AG08396 (cell line): ENCODE measurements around the gene SCN3A.

Experiments used
- DNase-seq: peaks from one replicate; pipeline ENCODE4 v3.0.0; 2012; ENCODE audit warnings: low spot score, mixed read lengths

The SCN3A gene

DNA sequence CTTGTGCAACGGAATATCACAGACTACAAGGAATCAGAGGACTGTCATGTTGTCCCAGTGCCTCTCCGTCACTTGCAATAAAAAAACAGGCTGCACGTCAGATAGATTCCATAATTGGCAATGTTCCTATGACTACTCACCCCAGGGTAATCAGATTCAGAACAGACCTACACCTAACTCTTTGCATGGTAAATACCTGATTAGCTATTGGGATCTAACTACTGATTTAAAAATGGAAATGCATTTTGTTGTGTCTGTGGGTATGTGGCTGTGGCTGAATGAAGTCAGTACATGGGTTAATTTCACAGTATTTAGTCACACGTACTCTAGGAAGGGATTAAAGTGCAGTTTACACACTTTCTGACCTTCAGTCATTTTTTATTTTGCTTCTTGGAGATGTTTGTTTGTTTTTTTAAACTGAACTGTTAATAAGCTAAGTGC lies 91.7 kb downstream of the SCN3A start:
- no peak for DNase-seq

DNA sequence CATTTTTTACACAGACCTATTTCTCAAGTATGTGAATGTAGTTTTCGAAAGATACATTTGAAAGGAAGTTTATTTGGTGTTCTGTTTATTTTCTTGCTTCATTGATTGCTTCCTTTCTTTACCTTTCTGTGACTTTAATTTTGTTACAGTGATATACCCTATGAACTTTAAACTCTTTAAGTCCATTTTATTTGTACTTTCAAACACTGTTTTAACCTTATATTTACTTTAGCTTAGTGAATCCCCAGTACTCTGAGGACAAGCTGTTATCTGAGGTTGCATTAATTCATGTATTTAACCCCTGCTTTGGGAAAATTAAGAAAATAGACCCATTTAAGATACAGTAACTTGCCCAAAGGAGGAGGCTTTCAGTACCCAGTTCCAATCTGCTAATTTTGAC lies 93.5 kb downstream of the SCN3A start:
- no peak for DNase-seq

DNA sequence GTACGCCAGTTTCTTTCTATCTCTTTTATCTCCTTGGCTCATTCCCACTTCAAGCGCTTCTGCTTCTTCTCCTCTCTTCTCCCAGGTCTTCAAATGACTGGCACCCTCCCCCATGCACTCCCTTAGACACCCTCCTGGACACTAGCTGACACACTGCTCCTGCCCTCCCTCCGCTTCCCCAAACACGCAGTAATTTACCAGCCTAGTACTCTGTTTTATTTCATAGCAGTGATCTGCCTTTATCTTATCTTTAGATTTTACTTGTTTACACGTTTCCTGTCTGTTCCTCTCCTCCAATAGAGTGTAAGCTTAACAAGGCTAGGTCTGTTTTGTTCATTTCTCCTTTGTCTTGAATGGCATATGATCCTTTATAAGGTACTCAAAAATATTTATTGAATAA lies 93.9 kb downstream of the SCN3A start:
- no peak for DNase-seq

DNA sequence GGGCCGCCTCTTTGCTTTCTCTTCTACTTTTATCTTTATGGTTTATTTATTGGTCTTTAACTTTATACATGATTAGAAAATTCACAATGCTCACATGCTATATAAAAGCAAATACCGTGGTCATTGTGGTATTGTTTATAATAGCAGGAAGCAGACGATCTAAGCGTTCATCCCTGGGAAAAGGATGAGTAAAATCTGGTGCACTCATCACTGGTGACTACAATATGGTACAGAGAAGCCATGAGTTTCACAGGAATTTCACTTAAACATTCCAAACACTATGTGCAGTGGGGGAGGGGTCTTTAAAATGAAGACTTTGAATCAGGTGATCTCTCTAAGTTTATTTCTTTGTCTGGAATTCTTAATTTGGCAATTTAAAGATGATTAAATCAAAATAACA lies 97.9 kb downstream of the SCN3A start:
- no peak for DNase-seq

DNA sequence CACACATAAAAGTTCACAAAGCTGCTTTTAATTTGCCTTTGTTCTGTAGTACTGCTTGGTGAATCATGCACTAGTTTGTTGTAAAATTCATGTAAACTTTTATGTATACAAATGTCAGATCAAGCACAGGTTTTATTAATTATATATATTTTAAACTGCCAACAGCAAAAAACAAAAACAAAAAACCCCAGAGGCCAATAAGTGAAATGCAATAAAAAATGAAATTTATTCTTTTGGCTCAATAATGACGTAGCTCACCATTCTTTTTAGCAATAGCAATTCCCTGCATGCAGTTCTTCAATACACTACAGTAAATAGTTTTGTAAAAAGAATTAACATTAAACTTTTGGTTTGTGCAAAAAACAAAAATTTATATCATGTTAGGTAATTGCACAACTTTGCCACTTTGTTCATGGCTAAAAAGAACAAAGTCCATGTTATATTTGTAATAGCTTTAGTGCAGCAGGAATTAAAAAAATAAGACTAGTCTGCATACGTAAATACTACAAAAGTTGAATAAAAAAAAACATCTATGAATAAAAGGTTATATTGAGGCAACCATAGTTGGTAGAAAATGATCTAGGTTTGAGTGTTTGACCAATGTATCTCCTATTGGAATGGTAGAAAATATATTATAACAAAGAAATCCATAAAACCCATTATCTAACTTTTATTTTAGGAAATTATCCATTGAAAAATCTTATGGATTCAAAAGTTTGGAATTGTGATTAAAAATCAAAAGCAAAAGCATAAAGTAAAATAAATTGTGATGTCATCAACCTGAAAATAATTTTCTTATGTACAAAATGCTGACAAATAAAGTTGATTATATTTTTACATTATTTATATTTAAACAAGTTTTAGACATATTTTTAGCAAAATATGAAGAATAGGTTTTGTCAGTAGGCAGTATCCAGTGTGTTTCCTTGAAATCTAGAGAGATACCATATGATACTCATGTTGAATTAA lies 115.6 kb downstream of the SCN3A start:
- no peak for DNase-seq

DNA sequence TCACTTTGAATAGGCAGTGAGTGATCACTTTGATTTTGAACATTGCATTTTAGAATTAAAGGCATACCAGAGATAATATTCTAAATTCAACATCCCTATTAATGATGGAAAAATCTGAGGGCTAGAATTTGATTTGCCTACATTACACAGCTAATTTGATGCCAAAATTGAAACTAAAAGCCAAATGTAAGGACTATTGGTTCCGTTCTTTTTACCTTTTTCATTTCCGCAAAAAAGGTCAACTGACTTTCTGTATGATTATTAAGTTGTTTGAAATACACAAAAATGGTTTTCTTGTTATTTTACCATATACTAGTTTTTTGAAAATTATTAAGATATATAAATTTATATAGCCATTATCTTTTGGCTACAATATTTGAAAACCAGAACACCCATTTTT lies 117.5 kb downstream of the SCN3A start:
- DNase-seq, result no peak

DNA sequence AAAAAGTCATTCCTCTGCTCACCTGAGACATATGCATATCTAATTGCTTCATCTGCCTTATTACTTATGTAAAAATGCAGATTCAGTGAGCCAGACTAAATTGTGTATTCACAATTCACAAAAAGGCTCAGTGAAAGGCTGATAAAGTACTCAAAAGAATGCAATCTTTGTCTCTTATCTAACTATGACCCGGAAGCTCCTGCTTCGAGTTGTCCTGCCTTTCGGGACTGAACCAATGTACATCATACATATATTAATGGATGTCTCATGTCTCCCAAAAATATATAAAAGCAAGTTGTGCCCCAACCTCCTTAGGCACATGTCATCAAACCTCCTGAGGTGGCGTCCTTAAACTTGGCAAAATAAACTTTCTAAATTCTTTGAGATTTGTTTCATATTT lies 120.5 kb downstream of the SCN3A start:
- no peak for DNase-seq

DNA sequence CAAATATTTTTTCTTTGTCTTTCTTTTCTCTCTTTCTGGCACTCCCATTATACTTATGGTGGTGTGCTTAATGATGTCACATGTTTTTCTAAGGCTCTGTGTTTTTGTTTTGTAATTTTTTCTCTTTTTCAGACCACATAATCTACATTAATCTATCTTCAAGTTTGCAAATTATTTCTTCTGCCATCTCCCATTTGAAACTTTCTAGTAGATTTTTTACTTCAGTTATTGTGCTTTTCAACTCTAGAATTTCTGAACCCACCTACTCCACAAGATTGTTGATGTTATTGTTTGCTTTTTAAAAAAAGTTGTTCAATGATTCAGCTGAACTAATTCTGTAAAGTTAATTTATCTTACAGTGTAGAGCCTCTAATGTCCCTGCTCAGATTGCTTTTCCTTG lies 121.4 kb downstream of the SCN3A start:
- DNase-seq, result no peak

DNA sequence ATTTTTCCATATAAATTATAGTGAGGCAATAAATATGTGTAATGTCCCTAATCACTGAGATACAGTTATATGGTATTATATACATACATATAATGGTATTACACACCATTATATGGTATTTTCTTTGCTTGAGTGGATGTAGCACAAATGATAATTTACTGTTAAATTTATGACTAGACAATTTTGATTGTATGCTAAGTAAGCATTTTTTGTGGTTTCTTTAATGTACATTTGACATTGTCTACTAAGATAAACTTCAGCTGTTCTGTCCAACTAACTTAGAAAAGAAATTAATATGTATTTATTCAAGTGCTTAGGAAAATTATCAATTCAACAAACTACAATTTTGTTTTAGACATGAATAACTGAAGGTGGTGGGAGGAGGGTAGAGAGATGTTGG lies 122.6 kb downstream of the SCN3A start:
- no peak for DNase-seq

DNA sequence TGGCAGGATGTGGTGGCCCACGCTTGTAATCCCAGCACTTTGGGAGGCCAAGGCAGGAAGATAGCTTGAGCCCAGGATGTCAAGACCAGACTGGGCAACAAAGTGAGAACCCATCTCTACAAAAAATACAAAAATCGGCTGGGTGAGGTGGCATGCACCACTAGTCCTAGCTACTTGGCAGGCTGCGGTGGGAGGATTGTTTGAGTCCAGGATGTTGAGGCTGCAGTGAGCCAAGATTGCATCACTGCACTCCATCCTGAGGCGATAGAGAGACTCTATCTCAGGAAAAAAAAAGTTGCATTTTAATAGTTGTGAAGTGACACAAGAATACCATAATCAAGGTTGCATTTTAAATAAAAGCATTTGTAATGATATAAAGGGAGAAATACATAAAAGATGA lies 124.4 kb downstream of the SCN3A start:
- no peak for DNase-seq

DNA sequence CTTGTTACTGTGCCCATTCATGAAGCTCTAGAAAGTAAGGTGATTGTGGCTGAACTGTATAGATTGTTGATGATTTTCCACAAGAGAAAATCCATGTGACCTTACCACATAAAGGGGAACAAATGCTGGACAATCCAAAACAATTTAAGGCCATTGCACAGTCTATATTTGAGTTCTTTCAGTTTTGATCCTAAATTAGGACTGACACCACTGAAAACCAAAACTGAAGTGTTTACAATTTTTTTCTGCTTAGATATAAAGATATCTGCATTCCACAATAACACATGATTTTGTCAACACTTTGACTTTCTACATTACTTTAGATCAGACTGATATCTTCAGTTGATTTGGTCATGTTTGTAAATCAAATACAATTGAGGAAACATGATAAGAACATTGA lies 124.9 kb downstream of the SCN3A start:
- DNase-seq, result no peak

DNA sequence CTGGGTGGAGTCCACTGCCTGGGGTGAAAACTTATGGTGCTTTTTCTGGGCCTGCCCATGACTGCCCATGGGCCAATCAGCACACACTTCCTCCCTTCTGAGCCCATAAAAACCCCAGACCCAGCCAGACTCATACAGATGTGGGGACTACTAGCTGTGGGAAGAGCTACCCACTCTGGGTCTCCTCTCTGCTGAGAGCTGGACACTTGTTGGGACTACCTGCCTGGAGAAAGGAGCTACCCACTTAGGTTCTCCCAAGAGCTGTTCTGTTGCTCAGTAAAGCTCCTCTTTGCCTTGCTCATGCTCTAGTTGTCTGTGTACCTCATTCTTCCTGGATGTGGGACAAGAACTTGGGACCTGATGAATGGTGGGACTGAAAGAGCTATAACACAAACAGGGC lies 129.0 kb downstream of the SCN3A start:
- DNase-seq, result no peak

DNA sequence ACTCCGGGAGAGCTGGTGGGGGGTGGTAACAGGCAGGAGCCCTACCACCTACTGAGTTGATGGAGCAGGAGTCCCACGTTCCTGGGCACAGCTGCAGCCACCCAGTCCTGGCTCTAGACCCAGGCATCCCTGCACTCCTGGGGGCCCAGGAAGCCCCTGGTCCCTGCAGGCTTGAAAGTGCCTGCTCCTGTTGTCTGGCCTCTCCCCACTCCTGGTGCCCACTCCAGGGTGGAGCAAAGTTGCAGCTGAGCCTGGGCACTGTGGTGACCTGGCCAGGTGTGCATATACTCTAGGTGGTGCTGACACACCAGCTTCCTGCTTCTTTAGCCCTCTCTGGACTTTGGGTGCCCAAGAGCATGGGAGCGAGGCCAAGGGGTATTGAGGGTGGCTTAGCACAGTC lies 129.5 kb downstream of the SCN3A start:
- DNase-seq, result no peak

DNA sequence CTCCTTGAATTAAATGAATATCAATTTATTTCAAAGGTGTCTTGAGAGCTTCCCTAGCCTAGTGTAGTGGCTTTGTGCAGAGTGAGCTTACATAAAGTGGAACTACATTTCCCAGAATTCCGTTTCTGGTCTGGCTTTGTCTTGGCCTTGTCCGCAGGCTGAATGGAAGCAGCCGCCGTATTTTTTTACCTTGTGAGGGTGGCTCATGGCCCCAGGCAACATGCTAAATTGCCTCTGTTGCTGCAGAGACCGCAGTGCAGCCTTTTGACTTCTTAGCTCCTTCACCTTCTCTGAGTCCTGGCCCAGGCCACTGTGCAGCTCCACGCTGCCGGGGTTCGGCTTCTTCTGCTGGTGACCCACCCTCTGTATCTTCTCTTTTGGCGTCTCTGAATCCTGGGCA lies 133.8 kb downstream of the SCN3A start:
- no peak for DNase-seq

DNA sequence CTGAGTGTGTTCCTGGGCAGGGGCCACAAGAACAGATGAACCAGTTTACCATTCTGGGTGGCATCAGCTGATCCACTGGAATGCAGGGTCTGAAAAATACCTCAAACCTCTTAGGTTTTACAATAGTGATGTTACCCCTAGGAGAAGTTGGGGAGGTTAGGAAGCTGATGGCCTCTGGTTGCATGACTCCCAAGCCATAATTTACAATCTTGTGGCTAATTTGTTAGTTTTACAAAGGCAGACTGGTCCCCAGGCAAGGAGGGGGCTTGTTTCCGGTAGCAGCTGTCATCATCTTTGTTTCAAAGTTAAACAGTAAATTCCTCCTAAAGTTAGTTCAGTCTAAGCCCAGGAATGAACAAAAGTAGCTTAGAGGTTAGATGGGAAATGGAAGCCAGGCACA lies 134.7 kb downstream of the SCN3A start:
- DNase-seq, result no peak

DNA sequence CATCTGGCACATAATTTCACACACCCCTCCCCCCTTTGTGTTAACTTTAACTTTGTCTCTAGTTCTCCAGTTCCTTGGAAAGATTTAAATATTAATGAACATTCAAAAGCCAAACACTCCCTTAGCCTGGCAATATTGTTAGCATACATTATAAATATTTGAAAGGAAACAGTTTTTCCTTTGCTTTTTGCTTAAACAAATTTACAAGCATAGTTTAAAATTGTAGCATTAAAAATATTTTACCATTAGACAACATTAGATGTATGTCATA lies 135.4 kb downstream of the SCN3A start:
- no peak for DNase-seq

DNA sequence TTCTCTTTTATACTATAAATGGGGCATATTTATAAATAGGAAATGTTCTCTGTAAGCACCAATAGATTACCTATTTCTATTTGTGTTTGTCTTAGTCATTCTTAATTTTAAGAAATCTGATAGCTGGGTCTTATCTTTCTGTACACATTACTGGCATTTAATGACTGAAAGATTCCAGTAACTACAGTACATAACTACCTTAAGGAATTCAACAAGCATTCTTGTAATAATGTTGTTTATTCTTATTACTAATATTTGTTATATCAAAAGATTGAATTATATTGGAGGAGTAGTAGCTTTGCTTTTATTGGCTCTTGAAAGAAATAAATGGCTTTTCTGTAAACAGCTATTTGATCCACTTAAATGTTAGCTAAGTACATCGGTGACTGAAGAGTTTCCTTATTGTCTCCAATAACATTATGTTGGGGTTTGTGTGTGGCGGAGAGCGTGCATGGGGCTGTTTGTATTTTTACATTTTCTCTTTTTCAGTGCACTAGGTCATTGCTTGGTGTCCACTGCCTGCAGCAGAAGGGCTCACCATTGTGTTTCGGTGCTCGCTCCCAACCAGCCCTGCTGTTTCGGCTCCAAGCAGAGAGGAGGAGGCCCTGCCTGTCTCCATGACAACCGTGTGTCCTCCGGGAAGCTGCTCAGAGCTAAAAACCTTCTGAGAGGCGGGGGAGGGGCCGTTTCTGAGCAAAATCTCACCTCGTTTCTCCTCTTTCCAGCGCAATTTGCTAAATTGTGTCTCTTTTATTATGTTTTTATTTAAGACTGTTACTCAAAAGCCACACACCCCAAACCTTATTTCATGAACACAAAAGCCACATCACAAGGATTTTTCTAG lies 136.0 kb downstream of the SCN3A start:
- peak; percentile 38 for DNase-seq

DNA sequence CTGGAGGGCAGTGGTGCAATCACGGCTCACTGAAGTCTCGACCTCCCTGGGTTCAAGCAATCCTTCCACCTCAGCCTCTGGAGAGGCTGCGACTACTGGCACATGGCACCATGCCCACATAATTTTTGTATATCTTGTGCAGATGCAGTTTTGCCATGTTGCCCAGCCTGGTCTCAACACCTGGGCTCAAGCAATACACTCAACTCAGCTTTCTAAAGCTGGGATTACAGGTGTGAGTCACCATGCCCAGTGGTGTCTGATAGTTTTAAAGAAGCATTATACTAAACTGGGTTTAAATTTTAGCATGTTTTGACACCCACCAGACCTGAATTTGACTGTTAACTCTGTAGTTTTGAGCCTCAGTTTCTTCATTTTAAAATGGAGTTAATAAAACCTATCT lies 139.1 kb downstream of the SCN3A start:
- DNase-seq, result no peak

DNA sequence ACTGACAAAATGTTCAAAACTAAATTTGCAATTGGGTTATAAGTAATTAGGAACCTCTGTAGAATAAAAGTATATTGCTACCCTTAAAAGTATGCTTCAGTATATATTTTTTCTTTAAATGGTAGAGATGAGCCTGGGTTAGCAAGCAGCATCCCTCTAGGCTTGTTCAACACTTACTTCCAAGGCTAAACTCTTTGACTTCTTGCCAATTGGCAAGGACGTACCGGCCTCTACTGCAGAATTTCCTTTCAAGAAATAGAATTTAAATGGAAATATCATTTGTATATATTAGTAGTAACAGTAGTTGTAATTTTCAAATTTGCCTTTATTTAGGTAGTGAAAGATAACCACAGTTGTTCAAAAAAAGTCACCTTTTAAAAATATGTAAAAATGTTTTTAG lies 143.4 kb downstream of the SCN3A start:
- no peak for DNase-seq

DNA sequence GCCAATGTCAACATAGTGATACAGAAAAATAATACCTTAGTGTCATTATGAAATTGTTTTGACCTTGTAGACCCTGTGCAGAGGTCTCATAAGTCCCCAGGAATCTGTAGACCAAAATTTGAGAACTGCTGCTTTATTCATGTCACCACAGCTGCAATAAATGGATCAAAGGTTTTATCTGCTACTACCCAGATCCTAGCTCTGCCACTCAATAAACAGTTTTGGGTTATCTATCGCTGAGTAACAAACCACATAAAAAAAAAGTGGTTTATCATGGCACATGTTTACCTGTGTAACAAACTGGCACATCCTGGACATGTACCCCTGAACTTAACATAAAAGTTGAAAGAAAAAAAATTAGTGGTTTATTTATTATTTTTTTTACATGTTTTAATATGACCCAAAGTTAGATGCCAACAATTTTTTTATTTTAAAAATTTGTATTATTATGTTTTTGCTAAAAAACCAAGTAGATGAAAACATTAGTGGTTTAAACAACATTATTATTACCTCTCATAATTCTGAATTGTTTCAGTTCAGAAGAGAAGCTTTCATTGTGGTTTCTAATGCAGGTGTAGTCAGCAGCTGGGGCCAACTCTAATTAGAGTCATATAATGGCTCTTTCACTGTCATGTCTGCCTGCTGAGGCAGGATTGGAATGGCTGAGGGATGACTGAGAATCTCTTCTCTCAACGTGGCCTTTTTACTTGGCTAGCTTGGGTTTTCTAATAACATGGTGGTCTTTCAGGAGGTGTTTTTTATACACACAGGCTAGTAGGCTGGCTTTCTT lies 145.2 kb downstream of the SCN3A start:
- DNase-seq, result no peak

DNA sequence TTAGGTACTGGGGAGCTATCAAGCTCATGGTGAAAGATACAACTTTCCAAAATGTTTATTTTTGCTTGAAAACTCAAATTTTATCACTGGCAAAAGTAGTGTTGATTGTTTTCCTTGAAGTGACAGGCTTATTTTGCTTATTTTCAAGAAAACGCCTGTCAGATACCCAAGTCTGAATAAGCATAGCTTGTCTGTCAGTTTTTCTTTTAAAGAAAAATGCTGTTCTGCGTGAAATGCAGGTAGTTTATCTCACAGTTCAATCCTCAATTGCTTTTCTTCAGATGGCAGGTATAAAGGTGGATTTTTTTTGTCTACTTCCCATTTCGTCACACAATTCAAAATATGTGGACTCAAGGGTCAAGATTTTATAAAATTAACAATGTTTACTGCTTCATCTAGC lies 145.9 kb downstream of the SCN3A start:
- no peak for DNase-seq

DNA sequence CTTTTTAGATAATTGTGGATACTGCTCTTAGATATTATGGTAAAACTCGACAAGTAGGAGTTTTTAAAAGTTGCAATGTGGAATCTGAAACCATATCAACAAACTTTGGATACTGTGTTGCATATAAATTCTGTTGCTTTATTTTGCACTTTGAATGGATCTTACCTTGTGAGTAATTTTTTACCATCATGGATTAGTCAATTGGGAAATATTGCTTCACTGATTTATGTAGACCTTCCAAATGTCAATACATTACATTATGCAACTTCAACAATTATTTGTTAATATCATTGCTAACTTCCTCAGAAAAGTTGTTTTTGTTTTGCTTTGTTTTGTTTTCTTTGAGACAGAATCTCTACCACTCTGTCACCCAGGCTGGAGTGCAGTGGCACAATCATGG lies 146.5 kb downstream of the SCN3A start:
- no peak for DNase-seq

DNA sequence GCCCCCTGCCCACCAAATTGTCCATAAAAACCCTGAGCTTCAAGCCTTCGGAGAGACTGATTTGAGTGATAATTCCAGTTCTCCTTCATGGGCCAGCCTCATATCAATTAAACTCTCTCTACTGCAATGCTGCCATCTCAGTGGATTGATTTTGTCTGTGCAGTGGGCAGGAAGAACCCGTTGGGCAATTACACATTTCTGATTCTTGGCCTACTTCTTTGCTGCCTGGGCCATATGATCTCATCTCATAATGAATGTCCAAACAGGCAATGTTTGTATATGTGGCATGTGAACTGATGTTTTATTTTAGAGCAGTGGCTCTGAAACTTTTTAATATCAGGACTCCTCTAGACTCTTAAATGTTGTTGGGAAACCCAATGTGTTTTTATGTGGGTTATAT lies 147.3 kb downstream of the SCN3A start:
- DNase-seq, result no peak
